K562 (cell line): ENCODE data around the gene SMOC2. TPM values are rescaled to one million over a fixed set of nuclear protein-coding genes. Genes with fewer than 3 reads are reported as not detected.
A peak's percentile ranks its signal among the peaks of the same experiment; 100 is the strongest.

Experiments used
- ATAC-seq: fragments of 200-7000 bp; cut with Tn5 transposase; 3 replicates; pipeline ENCODE4 v1.9.1; 2020; ENCODE audit warnings: moderate library complexity
- BruUV-seq: library from RNA; stranded (reverse); fragments of 400-500 nt; replicated peaks from 2 replicates; lab custom pipeline; 2021; lab: Mats Ljungman, UMichigan
- CTCF ChIA-PET: fragments of 300-600 bp; formaldehyde crosslinking; extraction: SDS; loops from one replicate; lab custom pipeline; 2021; ENCODE audit warnings: low intra/inter-chr PET ratio; lab: Yijun Ruan, JAX
- POLR2A ChIA-PET: fragments of 300-600, 350-650 bp; sonication (Branson Sonifier 250); formaldehyde crosslinking; extraction: SDS; loops from one replicate; lab custom pipeline; 2021; ENCODE audit warnings: antibody characterized with exemption, inconsistent platforms; lab: Yijun Ruan, JAX
- DNase-seq, 4 experiments: peaks; one replicate each; pipeline versions ENCODE4 v3.0.0 to v3.0.0-alpha.2; 2011 to 2018; ENCODE audit warnings: low spot score in 3 of 4, mixed read lengths in 3 of 4; ENCODE audit errors: extremely low read depth in 1 of 4
- FAIRE-seq: peaks from 2 replicates; lab custom pipeline; 2011; peaks lifted over from hg19 to GRCh38; lab: Jason Lieb, UNC
- H2AFZ ChIP-seq: 2 replicates; pipeline ENCODE4 v1.6.0; 2011; ENCODE audit warnings: low read depth, low read length, control low read depth, inconsistent platforms
- H3K27ac ChIP-seq: fragments of 200-600 bp; 3 replicates; pipeline ENCODE4 v1.8.0; 2011; ENCODE audit warnings: low read depth, mild to moderate bottlenecking, control low read depth, inconsistent platforms, low read length, moderate library complexity, mixed read lengths; ENCODE audit errors: extremely low read depth
- H3K27me3 ChIP-seq, 2 experiments: fragments of 300-600 bp in 1 of 2; 2 replicates in 1 of 2; 3 replicates in 1 of 2; pipeline versions ENCODE4 v1.6.0 to v1.8.0; 2011; ENCODE audit warnings: inconsistent platforms in 2 of 2, low read length in 2 of 2, mild to moderate bottlenecking in 1 of 2, mixed read lengths in 1 of 2, moderate library complexity in 1 of 2; ENCODE audit not compliant: control insufficient read depth in 2 of 2, insufficient read depth in 2 of 2
- H3K36me3 ChIP-seq: fragments of 300-600 bp; 3 replicates; pipeline ENCODE4 v1.8.0; 2011; ENCODE audit warnings: mild to moderate bottlenecking, low read length, inconsistent platforms; ENCODE audit not compliant: control insufficient read depth, insufficient read depth
- H3K4me1 ChIP-seq, 2 experiments: fragments of 200-600 bp in 1 of 2; replicated peaks in 1 of 2; 2 replicates in 1 of 2; 3 replicates in 1 of 2; pipeline versions ENCODE4 v1.5.1 to v1.8.0; 2011; ENCODE audit warnings: inconsistent platforms in 2 of 2, low read length in 2 of 2, mild to moderate bottlenecking in 1 of 2, mixed read lengths in 1 of 2, moderate library complexity in 1 of 2; ENCODE audit not compliant: control insufficient read depth in 2 of 2, insufficient read depth in 2 of 2
- H3K4me2 ChIP-seq: 2 replicates; pipeline ENCODE4 v1.6.1; 2011; ENCODE audit warnings: low read length, control low read depth, inconsistent platforms, mixed read lengths; ENCODE audit not compliant: insufficient read depth
- H3K4me3 ChIP-seq: fragments of 200-600 bp; sonication (generic), shearing (Covaris generic); 2 replicates; pipeline ENCODE4 v1.5.1; 2016; ENCODE audit warnings: control low read depth, inconsistent platforms
- H3K79me2 ChIP-seq: fragments of 200-600 bp; 3 replicates; pipeline ENCODE4 v1.8.0; 2011; ENCODE audit warnings: low read length, inconsistent platforms; ENCODE audit not compliant: control insufficient read depth, insufficient read depth
- H3K9ac ChIP-seq, 2 experiments: 2 replicates each; pipeline versions ENCODE4 v1.6.0 to v1.6.1; 2011; ENCODE audit warnings: low read depth in 2 of 2, low read length in 2 of 2, control low read depth in 1 of 2, inconsistent platforms in 1 of 2, mild to moderate bottlenecking in 1 of 2, mixed read lengths in 1 of 2; ENCODE audit not compliant: insufficient read depth in 1 of 2
- H3K9me1 ChIP-seq: one replicate; pipeline ENCODE4 v1.6.0; 2011; ENCODE audit warnings: inconsistent platforms, mild to moderate bottlenecking, low read length, moderate library complexity; ENCODE audit not compliant: control insufficient read depth, insufficient read depth
- H3K9me3 ChIP-seq: replicated peaks from 2 replicates; pipeline ENCODE4 v1.5.1; 2011; ENCODE audit warnings: low read depth, low read length, inconsistent platforms; ENCODE audit not compliant: control insufficient read depth, insufficient read depth
- H4K20me1 ChIP-seq: replicated peaks from 2 replicates; pipeline ENCODE4 v1.6.1; 2011; ENCODE audit warnings: low read length, inconsistent platforms, mixed read lengths; ENCODE audit not compliant: control insufficient read depth, insufficient read depth
- EGR1 ChIP-seq: fragments of 450-650 bp; conservative IDR thresholded peaks from 2 replicates; pipeline ENCODE4 v1.6.1; 2017; ENCODE audit warnings: mild to moderate bottlenecking
- NFATC3 ChIP-seq: fragments of 450-650 bp; IDR thresholded peaks from 2 replicates; pipeline ENCODE4 v1.6.1; 2017; ENCODE audit warnings: mild to moderate bottlenecking
- NR3C1 ChIP-seq: sonication (generic); formaldehyde crosslinking; IDR thresholded peaks from 2 replicates; pipeline ENCODE4 v1.8.1; 2022; ENCODE audit warnings: missing genetic modification reagents
- PHF8 ChIP-seq: fragments of 200-600 bp; sonication (generic); IDR thresholded peaks from 2 replicates; pipeline ENCODE4 v1.6.1; 2012; ENCODE audit warnings: mixed run types, mild to moderate bottlenecking, inconsistent platforms, low read length, moderate library complexity, borderline replicate concordance
- PRMT5 ChIP-seq: sonication (generic); formaldehyde crosslinking; IDR thresholded peaks from 2 replicates; pipeline ENCODE4 v1.5.0; 2020; ENCODE audit warnings: missing genetic modification reagents
- RBM22 ChIP-seq: fragments of 200-400 bp; formaldehyde crosslinking; IDR thresholded peaks from 2 replicates; pipeline ENCODE4 v1.6.1; 2018; ENCODE audit warnings: low read length, low read depth; ENCODE audit not compliant: poor library complexity, severe bottlenecking
- RHOXF2B ChIP-seq: fragments of 250-450 bp; sonication (Bioruptor Pico); conservative IDR thresholded peaks from 2 replicates; pipeline ENCODE4 v1.5.1; 2021
- TAL1 ChIP-seq: fragments of 450-650 bp; IDR thresholded peaks from 2 replicates; pipeline ENCODE4 v1.6.1; 2016; ENCODE audit warnings: mild to moderate bottlenecking
- ZBTB7A ChIP-seq: IDR thresholded peaks from 2 replicates; pipeline ENCODE4 v1.6.1; 2011; ENCODE audit warnings: low read depth, mild to moderate bottlenecking, low read length, moderate library complexity, borderline replicate concordance; ENCODE audit not compliant: control insufficient read depth
- ZC3H11A ChIP-seq: IDR thresholded peaks from 2 replicates; pipeline ENCODE4 v1.6.1; 2012; ENCODE audit warnings: low read depth, low read length, improper control_type of control experiment
- ZNF561 ChIP-seq: fragments of 450-650 bp; formaldehyde crosslinking; conservative IDR thresholded peaks from 2 replicates; pipeline ENCODE4 v1.4.0; 2020; ENCODE audit warnings: mild to moderate bottlenecking, moderate library complexity
- WGBS: fragments of 100-300 bp; shearing (Covaris generic); methylation state at CpG from one replicate; pipeline ENCODE4 v1.1.6; 2016; ENCODE audit warnings: low coverage, mixed read lengths; ENCODE audit not compliant: insufficient coverage; ENCODE audit errors: missing lambda C conversion rate; 5-methylcytosine and 5-hydroxymethylcytosine counted together
- in situ Hi-C: fragments of 300-500 bp; cut with MboI; formaldehyde crosslinking; loops from 4 replicates; pipeline ENCODE4 v1.15.0; 2018; ENCODE audit warnings: inconsistent platforms, mixed read lengths
- intact Hi-C: fragments of 100-400 bp; cut with micrococcal nuclease; formaldehyde crosslinking; loops from 2 replicates; pipeline ENCODE4 v1.14.2; 2022
- polyA plus RNA-seq, 8 experiments: library from polyadenylated mRNA; depleted of rRNA in 4 of 8; stranded (reverse) in 5 of 8; unstranded in 3 of 8; fragments of >200 nt; fragmentation: Nextera tagmentation in 2 of 8; fragmentation: Illumina TruSeq in 1 of 8; extraction: Ambion mirVana in 2 of 8; extraction: Trizol in 1 of 8; gene quantifications; 2 replicates each; pipeline versions ENCODE4 v1.2.1 to v1.2.3, GENCODE V29; 2011 to 2014; ENCODE audit warnings: inconsistent platforms in 1 of 8, missing spikeins in 1 of 8
- total RNA-seq, 7 experiments: library from RNA; depleted of rRNA in 6 of 7; stranded (reverse); fragments of >200 nt in 6 of 7; fragmentation: Illumina TruSeq in 2 of 7; extraction: Trizol in 2 of 7; gene quantifications; 2 replicates each; pipeline versions ENCODE4 v1.2.1 to v1.2.3, GENCODE V29; 2011 to 2021; ENCODE audit warnings: low replicate concordance in 1 of 7
- TF ChIP-seq, protein P1 (sequence below), 2 experiments: fragments of 250-450 bp in 1 of 2; fragments of 450-650 bp in 1 of 2; sonication (Bioruptor Pico) in 1 of 2; IDR thresholded peaks; 2 replicates each; pipeline versions ENCODE4 v1.6.1 to v1.8.0; 2016 to 2021; ENCODE audit warnings: mild to moderate bottlenecking in 2 of 2, moderate library complexity in 2 of 2, missing compliant biosample characterization in 1 of 2, missing genetic modification characterization in 1 of 2
- TF ChIP-seq, protein P2 (sequence below), 3 experiments: IDR thresholded peaks in 2 of 3; conservative IDR thresholded peaks in 1 of 3; 2 replicates each; pipeline ENCODE4 v1.5.1; 2011 to 2012; ENCODE audit warnings: low read length in 3 of 3, mild to moderate bottlenecking in 3 of 3, control low read depth in 2 of 3, improper control_type of control experiment in 1 of 3, inconsistent platforms in 1 of 3, low read depth in 1 of 3, mixed read lengths in 1 of 3, moderate library complexity in 1 of 3; ENCODE audit not compliant: insufficient read depth in 2 of 3
- TF ChIP-seq, protein P3 (sequence below): fragments of 450-650 bp; formaldehyde crosslinking; IDR thresholded peaks from 2 replicates; pipeline ENCODE4 v1.4.0; 2020; ENCODE audit warnings: mild to moderate bottlenecking, mixed read lengths

Gene SMOC2
- total and polyA plus RNA-seq, 9 of the 15 experiments (the other 6 are each of a cell fraction or from before 2014, with no cell fraction given), result 0.45 to 2.3 (median 1.1) TPM

GRCh38 chr6:168451805-168452517 is 11.0 kb downstream of the SMOC2 start:
- Histone ChIP-seq H3K9me3 (no peaks in the 10 kb centered on the region), H3K27me3 (peaks cover 9 to 27% of the 10 kb centered on the region in 2 experiments; a peak in 4 of 5 replicates), H3K4me3 (no peak overlapping the region), H2AFZ (no peak overlapping the region), H3K4me1 (peaks cover 0 to 3% of the 10 kb centered on the region in 2 experiments; a peak in 1 of 5 replicates), H3K9ac (no peak overlapping the region), H3K4me2 (no peak overlapping the region), H3K27ac (no peak overlapping the region), H4K20me1 (peaks cover 3% of the 10 kb centered on the region; the same call in 1 of the 2 replicates), H3K36me3 (no peaks in the 10 kb centered on the region), H3K9me1 (no peaks in the 10 kb centered on the region), H3K79me2 (no peaks in the 10 kb centered on the region)
- ChIA-PET POLR2A (interaction anchor here (0.7 to 1.2 kb wide), 2 partner anchors 10 to 99 kb away, joined by 3 to 4 read pairs; no protein-coding TSS in a partner anchor), CTCF (no interaction called here)
- in situ Hi-C loops (no loop called here), intact Hi-C loops (no loop called here)
- DNase-seq, result peak in 1 of 4 experiments; percentile 27
- whole genome bisulfite sequencing, result 25% methylated on average over 5 of the region's 5 CpGs
- BruUV-seq, result no TSS peak
- no peak for ATAC-seq
- TF ChIP-seq NR3C1 (CRISPR knock-in tag), result no peak
- no peak for TF ChIP-seq PRMT5 (CRISPR knock-in tag)
- TF ChIP-seq, protein P1, sequence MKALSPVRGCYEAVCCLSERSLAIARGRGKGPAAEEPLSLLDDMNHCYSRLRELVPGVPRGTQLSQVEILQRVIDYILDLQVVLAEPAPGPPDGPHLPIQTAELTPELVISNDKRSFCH (CRISPR knock-in tag; IDR thresholded peaks at IDR 0.05), result no peak
- TF ChIP-seq, protein P1 (tag; IDR thresholded peaks at IDR 0.05), result no peak
- no peak for TF ChIP-seq TAL1
- peak; percentile 74; the same call in 1 of the 2 replicates for TF ChIP-seq ZBTB7A
- no peak for TF ChIP-seq PHF8
- no peak for TF ChIP-seq ZNF561 (CRISPR knock-in tag)
- TF ChIP-seq RBM22, result no peak
- TF ChIP-seq, protein P2, sequence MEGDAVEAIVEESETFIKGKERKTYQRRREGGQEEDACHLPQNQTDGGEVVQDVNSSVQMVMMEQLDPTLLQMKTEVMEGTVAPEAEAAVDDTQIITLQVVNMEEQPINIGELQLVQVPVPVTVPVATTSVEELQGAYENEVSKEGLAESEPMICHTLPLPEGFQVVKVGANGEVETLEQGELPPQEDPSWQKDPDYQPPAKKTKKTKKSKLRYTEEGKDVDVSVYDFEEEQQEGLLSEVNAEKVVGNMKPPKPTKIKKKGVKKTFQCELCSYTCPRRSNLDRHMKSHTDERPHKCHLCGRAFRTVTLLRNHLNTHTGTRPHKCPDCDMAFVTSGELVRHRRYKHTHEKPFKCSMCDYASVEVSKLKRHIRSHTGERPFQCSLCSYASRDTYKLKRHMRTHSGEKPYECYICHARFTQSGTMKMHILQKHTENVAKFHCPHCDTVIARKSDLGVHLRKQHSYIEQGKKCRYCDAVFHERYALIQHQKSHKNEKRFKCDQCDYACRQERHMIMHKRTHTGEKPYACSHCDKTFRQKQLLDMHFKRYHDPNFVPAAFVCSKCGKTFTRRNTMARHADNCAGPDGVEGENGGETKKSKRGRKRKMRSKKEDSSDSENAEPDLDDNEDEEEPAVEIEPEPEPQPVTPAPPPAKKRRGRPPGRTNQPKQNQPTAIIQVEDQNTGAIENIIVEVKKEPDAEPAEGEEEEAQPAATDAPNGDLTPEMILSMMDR (IDR thresholded peaks at IDR 0.05 in 2 of 3, conservative IDR thresholded peaks at IDR 0.05 in 1 of 3; ENCODE audit: insufficient read depth in 2 of 3, low read depth in 1 of 3, low read length in 3 of 3), result peak; percentile 12 to 23 (median 21); a peak in 2 of 6 replicates
- TF ChIP-seq ZC3H11A, result no peak
- TF ChIP-seq, protein P3, sequence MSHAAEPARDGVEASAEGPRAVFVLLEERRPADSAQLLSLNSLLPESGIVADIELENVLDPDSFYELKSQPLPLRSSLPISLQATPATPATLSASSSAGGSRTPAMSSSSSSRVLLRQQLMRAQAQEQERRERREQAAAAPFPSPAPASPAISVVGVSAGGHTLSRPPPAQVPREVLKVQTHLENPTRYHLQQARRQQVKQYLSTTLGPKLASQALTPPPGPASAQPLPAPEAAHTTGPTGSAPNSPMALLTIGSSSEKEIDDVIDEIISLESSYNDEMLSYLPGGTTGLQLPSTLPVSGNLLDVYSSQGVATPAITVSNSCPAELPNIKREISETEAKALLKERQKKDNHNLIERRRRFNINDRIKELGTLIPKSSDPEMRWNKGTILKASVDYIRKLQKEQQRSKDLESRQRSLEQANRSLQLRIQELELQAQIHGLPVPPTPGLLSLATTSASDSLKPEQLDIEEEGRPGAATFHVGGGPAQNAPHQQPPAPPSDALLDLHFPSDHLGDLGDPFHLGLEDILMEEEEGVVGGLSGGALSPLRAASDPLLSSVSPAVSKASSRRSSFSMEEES (CRISPR knock-in tag), result no peak
- TF ChIP-seq NFATC3, result no peak
- no peak for TF ChIP-seq RHOXF2B
- TF ChIP-seq EGR1, result no peak
- TF ChIP-seq, all 486 proteins: peak for 2
- no peak for FAIRE-seq
